ENCODE measurements around the gene OR1I1. TPM values are rescaled to one million over a fixed set of nuclear protein-coding genes. Genes with fewer than 3 reads are reported as not detected.

Gene OR1I1
- polyA plus RNA-seq, 5 donors = 0.05 to 0.15 (median 0.09) TPM

GRCh38 chr19:15098460-15098859 lies 16.4 kb downstream of the OR1I1 start:
- DNase-seq = no peak

- no peak for DNase-seq
These were observed 17.1 kb downstream of the OR1I1 start for GRCh38 chr19:15099017-15099582.

- no peak for DNase-seq
These were observed 19.6 kb downstream of the OR1I1 start for GRCh38 chr19:15101479-15102082.

GRCh38 chr19:15104003-15104402 lies 22.0 kb downstream of the OR1I1 start:
- DNase-seq = no peak

GRCh38 chr19:15104411-15104810 lies 22.4 kb downstream of the OR1I1 start:
- no peak for DNase-seq

- no peak for DNase-seq
These were observed 23.0 kb downstream of the OR1I1 start for GRCh38 chr19:15105044-15105443.

- peak; percentile 72 to 77 for DNase-seq
These were observed 25.3 kb downstream of the OR1I1 start, which contains the start of gene SYDE1 for GRCh38 chr19:15107061-15108010. TSS of gene SYDE1 (plus strand) at chr19:15107401. CDS start at chr19:15107434, 33 bp downstream.

GRCh38 chr19:15108145-15108844 lies 26.3 kb downstream of the OR1I1 start:
- peak in 1 of 2 donors; percentile 26 for DNase-seq

- no peak for DNase-seq
These were observed 27.1 kb downstream of the OR1I1 start for GRCh38 chr19:15108845-15109767.

GRCh38 chr19:15109768-15110417 lies 27.9 kb downstream of the OR1I1 start:
- no peak for DNase-seq

- no peak for DNase-seq
These were observed 28.4 kb downstream of the OR1I1 start for GRCh38 chr19:15110418-15110815.

GRCh38 chr19:15111758-15112157 lies 29.7 kb downstream of the OR1I1 start:
- DNase-seq = no peak

- no peak for DNase-seq
These were observed 30.4 kb downstream of the OR1I1 start for GRCh38 chr19:15112385-15112784.

- DNase-seq = no peak
These were observed 31.5 kb downstream of the OR1I1 start for GRCh38 chr19:15113245-15114152.

GRCh38 chr19:15114153-15114540 lies 32.1 kb downstream of the OR1I1 start:
- no peak for DNase-seq

GRCh38 chr19:15115080-15115479 lies 33.1 kb downstream of the OR1I1 start:
- peak; percentile 70 to 77 for DNase-seq

- DNase-seq = no peak
These were observed 34.0 kb downstream of the OR1I1 start for GRCh38 chr19:15115762-15116615.

- no peak for DNase-seq
These were observed 34.8 kb downstream of the OR1I1 start for GRCh38 chr19:15116856-15117255.
